GM23338 (cell line): ENCODE data around the gene SMTN. TPM values are rescaled to one million over a fixed set of nuclear protein-coding genes. Genes with fewer than 3 reads are reported as not detected.

Experiments
- ATAC-seq: fragments of 200-7000 bp; cut with Tn5 transposase; 3 replicates; pipeline ENCODE4 v1.9.1; 2020
- DNase-seq: peaks from one replicate; pipeline ENCODE4 v3.0.0-alpha.2; 2015; ENCODE audit warnings: low spot score
- H2AFZ ChIP-seq: fragments of 200-600 bp; sonication (generic); 2 replicates; pipeline ENCODE4 v1.8.0; 2016; ENCODE audit warnings: antibody characterized with exemption, mild to moderate bottlenecking, moderate library complexity
- H3F3A ChIP-seq: fragments of 200-600 bp; sonication (generic); replicated peaks from 2 replicates; pipeline ENCODE4 v1.8.0; 2017; ENCODE audit warnings: antibody characterized with exemption, mixed run types, low read depth
- H3K27ac ChIP-seq: fragments of 200-600 bp; sonication (generic); 2 replicates; pipeline ENCODE4 v1.6.1; 2016; ENCODE audit warnings: low read depth
- H3K27me3 ChIP-seq: fragments of 200-600 bp; sonication (generic); 2 replicates; pipeline ENCODE4 v1.8.0; 2016; ENCODE audit warnings: mild to moderate bottlenecking, mixed run types, moderate library complexity; ENCODE audit not compliant: insufficient read depth
- H3K36me3 ChIP-seq: fragments of 200-600 bp; sonication (generic); 2 replicates; pipeline ENCODE4 v1.8.0; 2016; ENCODE audit warnings: mild to moderate bottlenecking; ENCODE audit not compliant: insufficient read depth
- H3K4me1 ChIP-seq: fragments of 200-600 bp; sonication (generic); 2 replicates; pipeline ENCODE4 v1.8.0; 2016; ENCODE audit warnings: mild to moderate bottlenecking, moderate library complexity; ENCODE audit not compliant: insufficient read depth
- H3K4me2 ChIP-seq: fragments of 200-600 bp; sonication (generic); 2 replicates; pipeline ENCODE4 v1.7.1; 2017; ENCODE audit warnings: mixed run types
- H3K4me3 ChIP-seq: fragments of 200-600 bp; sonication (generic); 2 replicates; pipeline ENCODE4 v1.6.1; 2016; ENCODE audit warnings: mixed run types
- H3K79me2 ChIP-seq: fragments of 200-600 bp; sonication (generic); replicated peaks from 2 replicates; pipeline ENCODE4 v1.8.0; 2017; ENCODE audit warnings: mild to moderate bottlenecking; ENCODE audit not compliant: insufficient read depth
- H3K9me2 ChIP-seq: fragments of 200-600 bp; sonication (generic); 2 replicates; pipeline ENCODE4 v1.8.0; 2017; ENCODE audit not compliant: insufficient read depth
- H4K20me1 ChIP-seq: fragments of 200-600 bp; sonication (generic); replicated peaks from 2 replicates; pipeline ENCODE4 v1.8.0; 2017; ENCODE audit warnings: mild to moderate bottlenecking; ENCODE audit not compliant: insufficient read depth
- H3K27ac Mint-ChIP-seq: 2 replicates; pipeline ENCODE4 v1.8.0; 2020; ENCODE audit warnings: inconsistent platforms, mild to moderate bottlenecking, moderate library complexity, mixed read lengths
- H3K27me3 Mint-ChIP-seq: 3 replicates; pipeline ENCODE4 v1.8.0; 2022; ENCODE audit warnings: low read depth, mild to moderate bottlenecking, moderate library complexity, mixed read lengths, inconsistent platforms; ENCODE audit not compliant: insufficient read depth, poor library complexity
- H3K36me3 Mint-ChIP-seq: 3 replicates; pipeline ENCODE4 v1.8.0; 2021; ENCODE audit warnings: low read depth, mild to moderate bottlenecking, inconsistent platforms, moderate library complexity, mixed read lengths
- H3K4me1 Mint-ChIP-seq: 3 replicates; pipeline ENCODE4 v1.8.0; 2020; ENCODE audit warnings: mild to moderate bottlenecking, inconsistent platforms, mixed read lengths
- H3K4me3 Mint-ChIP-seq: 3 replicates; pipeline ENCODE4 v1.8.0; 2021; ENCODE audit warnings: moderate library complexity, mild to moderate bottlenecking, inconsistent platforms, mixed read lengths
- H3K9me3 Mint-ChIP-seq: 3 replicates; pipeline ENCODE4 v1.8.0; 2020; ENCODE audit warnings: moderate library complexity, mild to moderate bottlenecking, inconsistent platforms, mixed read lengths
- EZH2 ChIP-seq: fragments of 200-600 bp; sonication (generic); IDR thresholded peaks from one replicate; pipeline ENCODE4 v1.8.0; 2017; ENCODE audit warnings: antibody characterized with exemption, mild to moderate bottlenecking, low read depth; ENCODE audit not compliant: unreplicated experiment
- NANOG ChIP-seq: IDR thresholded peaks from 2 replicates; pipeline ENCODE4 v1.6.1; 2016; ENCODE audit warnings: antibody characterized with exemption, borderline replicate concordance
- POLR2AphosphoS5 ChIP-seq: IDR thresholded peaks from 2 replicates; pipeline ENCODE4 v1.6.1; 2016; ENCODE audit warnings: antibody characterized with exemption, low read depth
- ZNF331 ChIP-seq: fragments of 250-450 bp; sonication (Bioruptor Pico); IDR thresholded peaks from 2 replicates; pipeline ENCODE4 v1.5.0; 2020; ENCODE audit warnings: low read depth, mild to moderate bottlenecking, moderate library complexity
- polyA plus RNA-seq: library from polyadenylated mRNA; unstranded; fragments of >200 nt; fragmentation: Nextera tagmentation; extraction: Ambion mirVana; gene quantifications from 2 replicates; pipeline ENCODE4 v1.2.1, GENCODE V29; 2016
- total RNA-seq: library from RNA; depleted of rRNA; stranded (reverse); fragments of >200 nt; shearing (Covaris generic); gene quantifications from 2 replicates; pipeline ENCODE4 v1.2.3, GENCODE V29; 2014
- TF ChIP-seq, protein P1 (sequence below): fragments of 250-450 bp; sonication (Bioruptor Pico); IDR thresholded peaks from 2 replicates; pipeline ENCODE4 v1.5.0; 2020; ENCODE audit warnings: mild to moderate bottlenecking, moderate library complexity
- TF ChIP-seq, protein P2 (sequence below): IDR thresholded peaks from 2 replicates; pipeline ENCODE4 v1.6.1; 2016; ENCODE audit warnings: antibody characterized with exemption
- TF ChIP-seq, protein P3 (sequence below): IDR thresholded peaks from one replicate; pipeline ENCODE4 v1.6.1; 2018; ENCODE audit warnings: antibody characterized with exemption; ENCODE audit not compliant: unreplicated experiment

SMTN gene
- total and polyA plus RNA-seq, 2 experiments from 2014 or later = 27.4 to 32.2 TPM

DNA sequence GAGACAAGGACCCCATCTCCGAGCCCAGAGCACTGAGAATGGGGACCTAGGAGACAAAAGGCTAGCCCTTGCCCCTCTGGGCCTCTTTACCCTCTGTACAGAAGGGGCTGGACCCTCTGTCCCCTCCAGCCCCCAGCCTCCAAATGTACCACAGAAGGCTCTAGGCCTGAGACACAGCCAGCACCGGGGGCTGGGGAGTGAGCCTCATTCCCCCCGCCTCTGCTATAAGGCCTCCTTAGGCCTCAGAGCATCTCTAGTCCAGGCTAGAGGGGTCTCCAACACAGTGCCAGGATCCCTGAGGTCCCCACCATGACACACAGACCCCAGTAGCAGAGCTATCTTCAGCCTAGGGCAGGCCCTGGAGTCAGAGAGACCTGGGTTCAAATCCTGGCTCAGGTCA, 4.8 kb downstream of the SMTN start (continued):
- TF ChIP-seq, protein P1, sequence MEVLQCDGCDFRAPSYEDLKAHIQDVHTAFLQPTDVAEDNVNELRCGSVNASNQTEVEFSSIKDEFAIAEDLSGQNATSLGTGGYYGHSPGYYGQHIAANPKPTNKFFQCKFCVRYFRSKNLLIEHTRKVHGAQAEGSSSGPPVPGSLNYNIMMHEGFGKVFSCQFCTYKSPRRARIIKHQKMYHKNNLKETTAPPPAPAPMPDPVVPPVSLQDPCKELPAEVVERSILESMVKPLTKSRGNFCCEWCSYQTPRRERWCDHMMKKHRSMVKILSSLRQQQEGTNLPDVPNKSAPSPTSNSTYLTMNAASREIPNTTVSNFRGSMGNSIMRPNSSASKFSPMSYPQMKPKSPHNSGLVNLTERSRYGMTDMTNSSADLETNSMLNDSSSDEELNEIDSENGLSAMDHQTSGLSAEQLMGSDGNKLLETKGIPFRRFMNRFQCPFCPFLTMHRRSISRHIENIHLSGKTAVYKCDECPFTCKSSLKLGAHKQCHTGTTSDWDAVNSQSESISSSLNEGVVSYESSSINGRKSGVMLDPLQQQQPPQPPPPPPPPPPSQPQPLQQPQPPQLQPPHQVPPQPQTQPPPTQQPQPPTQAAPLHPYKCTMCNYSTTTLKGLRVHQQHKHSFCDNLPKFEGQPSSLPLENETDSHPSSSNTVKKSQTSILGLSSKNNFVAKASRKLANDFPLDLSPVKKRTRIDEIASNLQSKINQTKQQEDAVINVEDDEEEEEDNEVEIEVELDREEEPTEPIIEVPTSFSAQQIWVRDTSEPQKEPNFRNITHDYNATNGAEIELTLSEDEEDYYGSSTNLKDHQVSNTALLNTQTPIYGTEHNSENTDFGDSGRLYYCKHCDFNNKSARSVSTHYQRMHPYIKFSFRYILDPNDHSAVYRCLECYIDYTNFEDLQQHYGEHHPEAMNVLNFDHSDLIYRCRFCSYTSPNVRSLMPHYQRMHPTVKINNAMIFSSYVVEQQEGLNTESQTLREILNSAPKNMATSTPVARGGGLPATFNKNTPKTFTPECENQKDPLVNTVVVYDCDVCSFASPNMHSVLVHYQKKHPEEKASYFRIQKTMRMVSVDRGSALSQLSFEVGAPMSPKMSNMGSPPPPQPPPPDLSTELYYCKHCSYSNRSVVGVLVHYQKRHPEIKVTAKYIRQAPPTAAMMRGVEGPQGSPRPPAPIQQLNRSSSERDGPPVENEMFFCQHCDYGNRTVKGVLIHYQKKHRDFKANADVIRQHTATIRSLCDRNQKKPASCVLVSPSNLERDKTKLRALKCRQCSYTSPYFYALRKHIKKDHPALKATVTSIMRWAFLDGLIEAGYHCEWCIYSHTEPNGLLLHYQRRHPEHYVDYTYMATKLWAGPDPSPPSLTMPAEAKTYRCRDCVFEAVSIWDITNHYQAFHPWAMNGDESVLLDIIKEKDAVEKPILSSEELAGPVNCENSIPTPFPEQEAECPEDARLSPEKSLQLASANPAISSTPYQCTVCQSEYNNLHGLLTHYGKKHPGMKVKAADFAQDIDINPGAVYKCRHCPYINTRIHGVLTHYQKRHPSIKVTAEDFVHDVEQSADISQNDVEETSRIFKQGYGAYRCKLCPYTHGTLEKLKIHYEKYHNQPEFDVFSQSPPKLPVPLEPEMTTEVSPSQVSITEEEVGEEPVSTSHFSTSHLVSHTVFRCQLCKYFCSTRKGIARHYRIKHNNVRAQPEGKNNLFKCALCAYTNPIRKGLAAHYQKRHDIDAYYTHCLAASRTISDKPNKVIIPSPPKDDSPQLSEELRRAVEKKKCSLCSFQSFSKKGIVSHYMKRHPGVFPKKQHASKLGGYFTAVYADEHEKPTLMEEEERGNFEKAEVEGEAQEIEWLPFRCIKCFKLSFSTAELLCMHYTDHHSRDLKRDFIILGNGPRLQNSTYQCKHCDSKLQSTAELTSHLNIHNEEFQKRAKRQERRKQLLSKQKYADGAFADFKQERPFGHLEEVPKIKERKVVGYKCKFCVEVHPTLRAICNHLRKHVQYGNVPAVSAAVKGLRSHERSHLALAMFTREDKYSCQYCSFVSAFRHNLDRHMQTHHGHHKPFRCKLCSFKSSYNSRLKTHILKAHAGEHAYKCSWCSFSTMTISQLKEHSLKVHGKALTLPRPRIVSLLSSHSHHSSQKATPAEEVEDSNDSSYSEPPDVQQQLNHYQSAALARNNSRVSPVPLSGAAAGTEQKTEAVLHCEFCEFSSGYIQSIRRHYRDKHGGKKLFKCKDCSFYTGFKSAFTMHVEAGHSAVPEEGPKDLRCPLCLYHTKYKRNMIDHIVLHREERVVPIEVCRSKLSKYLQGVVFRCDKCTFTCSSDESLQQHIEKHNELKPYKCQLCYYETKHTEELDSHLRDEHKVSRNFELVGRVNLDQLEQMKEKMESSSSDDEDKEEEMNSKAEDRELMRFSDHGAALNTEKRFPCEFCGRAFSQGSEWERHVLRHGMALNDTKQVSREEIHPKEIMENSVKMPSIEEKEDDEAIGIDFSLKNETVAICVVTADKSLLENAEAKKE = no peak
- no peak for TF ChIP-seq POLR2AphosphoS5
- no peak for TF ChIP-seq NANOG
- no peak for TF ChIP-seq EZH2
- TF ChIP-seq, protein P2, sequence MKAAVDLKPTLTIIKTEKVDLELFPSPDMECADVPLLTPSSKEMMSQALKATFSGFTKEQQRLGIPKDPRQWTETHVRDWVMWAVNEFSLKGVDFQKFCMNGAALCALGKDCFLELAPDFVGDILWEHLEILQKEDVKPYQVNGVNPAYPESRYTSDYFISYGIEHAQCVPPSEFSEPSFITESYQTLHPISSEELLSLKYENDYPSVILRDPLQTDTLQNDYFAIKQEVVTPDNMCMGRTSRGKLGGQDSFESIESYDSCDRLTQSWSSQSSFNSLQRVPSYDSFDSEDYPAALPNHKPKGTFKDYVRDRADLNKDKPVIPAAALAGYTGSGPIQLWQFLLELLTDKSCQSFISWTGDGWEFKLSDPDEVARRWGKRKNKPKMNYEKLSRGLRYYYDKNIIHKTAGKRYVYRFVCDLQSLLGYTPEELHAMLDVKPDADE = no peak
- TF ChIP-seq ZNF331 (CRISPR knock-in tag) = no peak

DNA sequence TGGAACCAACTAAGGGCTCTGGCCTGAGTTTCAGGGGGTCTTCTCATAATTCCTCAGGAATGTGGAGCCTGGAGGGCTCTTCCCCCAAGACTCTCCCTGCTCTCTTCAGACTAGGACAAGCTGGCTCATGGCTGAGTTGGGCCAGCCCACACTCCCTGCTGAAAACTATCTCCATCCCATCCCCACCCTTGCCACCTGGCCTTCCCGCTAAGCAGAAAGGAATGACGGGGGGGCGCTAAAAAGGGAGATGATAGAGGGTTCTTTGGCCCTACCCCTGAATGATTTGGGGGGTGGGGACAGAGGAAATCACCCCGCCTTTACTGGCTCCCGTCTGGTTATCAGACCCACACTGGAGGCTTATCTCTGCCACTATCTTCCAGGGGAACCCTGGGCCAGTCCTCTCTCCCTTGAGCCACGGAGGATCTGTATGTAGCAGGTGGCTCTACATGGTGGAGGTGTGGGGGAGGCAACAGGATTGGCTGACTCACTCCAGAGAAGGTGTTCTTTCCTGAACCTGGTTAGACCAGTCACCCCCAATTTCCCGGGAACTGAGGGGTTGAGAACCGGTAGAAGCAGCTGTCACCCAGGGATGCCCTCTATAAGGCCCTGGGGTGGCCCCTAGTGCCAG, 5.7 kb downstream of the SMTN start:
- Mint-ChIP-seq H3K9me3 (no peaks in the 10 kb centered on the region), H3K27me3 (peaks cover 25% of the 10 kb centered on the region), H3K36me3 (no peaks in the 10 kb centered on the region; the same call in 2 of the 3 replicates), H3K27ac (no peak overlapping the region), H3K4me3 (no peak overlapping the region; the same call in 2 of the 3 replicates), H3K4me1 (peaks cover 28% of the 10 kb centered on the region)
- no peak overlapping the region for H3K27ac ChIP-seq
- H3K4me1 ChIP-seq = peaks cover 16% of the 10 kb centered on the region
- no peak for ATAC-seq
- H3F3A ChIP-seq = peaks cover 3% of the 10 kb centered on the region; the same call in 1 of the 2 replicates
- peaks cover 6% of the 10 kb centered on the region for H3K27me3 ChIP-seq
- no peak overlapping the region for H3K4me2 ChIP-seq
- H3K36me3 ChIP-seq = no peaks in the 10 kb centered on the region
- peaks cover 12% of the 10 kb centered on the region for H3K79me2 ChIP-seq
- no peak for DNase-seq
- no peak for TF ChIP-seq EZH2
- TF ChIP-seq POLR2AphosphoS5 = no peak
- TF ChIP-seq, protein P3, sequence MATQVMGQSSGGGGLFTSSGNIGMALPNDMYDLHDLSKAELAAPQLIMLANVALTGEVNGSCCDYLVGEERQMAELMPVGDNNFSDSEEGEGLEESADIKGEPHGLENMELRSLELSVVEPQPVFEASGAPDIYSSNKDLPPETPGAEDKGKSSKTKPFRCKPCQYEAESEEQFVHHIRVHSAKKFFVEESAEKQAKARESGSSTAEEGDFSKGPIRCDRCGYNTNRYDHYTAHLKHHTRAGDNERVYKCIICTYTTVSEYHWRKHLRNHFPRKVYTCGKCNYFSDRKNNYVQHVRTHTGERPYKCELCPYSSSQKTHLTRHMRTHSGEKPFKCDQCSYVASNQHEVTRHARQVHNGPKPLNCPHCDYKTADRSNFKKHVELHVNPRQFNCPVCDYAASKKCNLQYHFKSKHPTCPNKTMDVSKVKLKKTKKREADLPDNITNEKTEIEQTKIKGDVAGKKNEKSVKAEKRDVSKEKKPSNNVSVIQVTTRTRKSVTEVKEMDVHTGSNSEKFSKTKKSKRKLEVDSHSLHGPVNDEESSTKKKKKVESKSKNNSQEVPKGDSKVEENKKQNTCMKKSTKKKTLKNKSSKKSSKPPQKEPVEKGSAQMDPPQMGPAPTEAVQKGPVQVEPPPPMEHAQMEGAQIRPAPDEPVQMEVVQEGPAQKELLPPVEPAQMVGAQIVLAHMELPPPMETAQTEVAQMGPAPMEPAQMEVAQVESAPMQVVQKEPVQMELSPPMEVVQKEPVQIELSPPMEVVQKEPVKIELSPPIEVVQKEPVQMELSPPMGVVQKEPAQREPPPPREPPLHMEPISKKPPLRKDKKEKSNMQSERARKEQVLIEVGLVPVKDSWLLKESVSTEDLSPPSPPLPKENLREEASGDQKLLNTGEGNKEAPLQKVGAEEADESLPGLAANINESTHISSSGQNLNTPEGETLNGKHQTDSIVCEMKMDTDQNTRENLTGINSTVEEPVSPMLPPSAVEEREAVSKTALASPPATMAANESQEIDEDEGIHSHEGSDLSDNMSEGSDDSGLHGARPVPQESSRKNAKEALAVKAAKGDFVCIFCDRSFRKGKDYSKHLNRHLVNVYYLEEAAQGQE = no peak
- no peak overlapping the region for H2AFZ ChIP-seq
- H4K20me1 ChIP-seq = peaks cover 1% of the 10 kb centered on the region; the same call in 1 of the 2 replicates
- H3K9me2 ChIP-seq = no peaks in the 10 kb centered on the region
- H3K4me3 ChIP-seq = no peak overlapping the region
